Endothelial cell of umbilical vein (primary cell): ENCODE results near the gene MOB2. TPM values are rescaled to one million over a fixed set of nuclear protein-coding genes. Genes with fewer than 3 reads are reported as not detected.

Experiments used
- BruUV-seq: library from RNA; stranded (reverse); fragments of 400-500 nt; replicated peaks from 2 replicates; lab custom pipeline; 2021; lab: Mats Ljungman, UMichigan
- CTCF ChIA-PET: fragments of 300-600, 350-600 bp; sonication (Branson Sonifier 250); formaldehyde crosslinking; loops from one replicate; lab custom pipeline; 2021; ENCODE audit warnings: antibody characterized with exemption, inconsistent platforms; lab: Charles Lee
- POLR2A ChIA-PET: fragments of 300-600, 350-600 bp; sonication (Branson Sonifier 250); formaldehyde crosslinking; loops from one replicate; lab custom pipeline; 2021; ENCODE audit warnings: antibody characterized with exemption, inconsistent platforms; lab: Charles Lee
- DNase-seq: peaks from one replicate; pipeline ENCODE4 v3.0.0-alpha.2; 2011; ENCODE audit warnings: low read depth, low spot score
- FAIRE-seq: peaks from 2 replicates; lab custom pipeline; 2011; peaks lifted over from hg19 to GRCh38; lab: Jason Lieb, UNC
- H2AFZ ChIP-seq: 2 replicates; pipeline ENCODE4 v1.6.0; 2012; ENCODE audit warnings: low read depth, low read length, control low read depth, inconsistent platforms
- H3K27ac ChIP-seq: 2 replicates; pipeline ENCODE4 v1.5.1; 2011; ENCODE audit warnings: low read depth, mild to moderate bottlenecking, control low read depth, low read length, moderate library complexity; ENCODE audit not compliant: insufficient read depth
- H3K27me3 ChIP-seq, 2 experiments: 2 replicates each; pipeline versions ENCODE4 v1.6.0 to v1.6.1; 2011; ENCODE audit warnings: low read length in 2 of 2, mixed read lengths in 1 of 2; ENCODE audit not compliant: control insufficient read depth in 2 of 2, insufficient read depth in 2 of 2
- H3K36me3 ChIP-seq, 2 experiments: 2 replicates in 1 of 2; 3 replicates in 1 of 2; pipeline ENCODE4 v1.5.1; 2011; ENCODE audit warnings: low read length in 2 of 2, mild to moderate bottlenecking in 1 of 2, moderate library complexity in 1 of 2; ENCODE audit not compliant: control insufficient read depth in 2 of 2, insufficient read depth in 2 of 2; ENCODE audit errors: extremely low read depth in 1 of 2
- H3K4me1 ChIP-seq: 3 replicates; pipeline ENCODE4 v1.5.1; 2011; ENCODE audit warnings: mild to moderate bottlenecking, low read length; ENCODE audit not compliant: control insufficient read depth, insufficient read depth; ENCODE audit errors: extremely low read depth
- H3K4me2 ChIP-seq: 2 replicates; pipeline ENCODE4 v1.6.1; 2011; ENCODE audit warnings: low read length, control low read depth, mixed read lengths; ENCODE audit not compliant: insufficient read depth
- H3K4me3 ChIP-seq, 3 experiments: fragments of 200-600 bp in 1 of 3; sonication (generic), shearing (Covaris generic) in 1 of 3; replicated peaks in 1 of 3; 2 replicates each; pipeline ENCODE4 v1.5.1; 2011 to 2016; ENCODE audit warnings: control low read depth in 3 of 3, low read length in 3 of 3, mild to moderate bottlenecking in 2 of 3, inconsistent platforms in 1 of 3, low read depth in 1 of 3, moderate library complexity in 1 of 3; ENCODE audit not compliant: insufficient read depth in 1 of 3
- H3K79me2 ChIP-seq: 2 replicates; pipeline ENCODE4 v1.6.0; 2012; ENCODE audit warnings: low read length, inconsistent platforms; ENCODE audit not compliant: control insufficient read depth, insufficient read depth
- H3K9ac ChIP-seq: replicated peaks from 2 replicates; pipeline ENCODE3; 2011; ENCODE audit warnings: low read length, control low read depth; ENCODE audit not compliant: insufficient read depth; ENCODE audit errors: extremely low read depth
- H3K9me1 ChIP-seq: replicated peaks from 3 replicates; pipeline ENCODE4 v1.6.0; 2011; ENCODE audit warnings: mild to moderate bottlenecking, low read length; ENCODE audit not compliant: control insufficient read depth, insufficient read depth; ENCODE audit errors: extremely low read depth
- H3K9me3 ChIP-seq: replicated peaks from 2 replicates; pipeline ENCODE4 v1.5.1; 2012; ENCODE audit warnings: low read length, inconsistent platforms; ENCODE audit not compliant: control insufficient read depth, insufficient read depth
- H4K20me1 ChIP-seq: replicated peaks from 2 replicates; pipeline ENCODE3; 2011; ENCODE audit warnings: mild to moderate bottlenecking, low read length; ENCODE audit not compliant: control insufficient read depth, insufficient read depth; ENCODE audit errors: extremely low read depth
- EZH2 ChIP-seq: IDR thresholded peaks from 2 replicates; pipeline ENCODE4 v1.6.1; 2012; ENCODE audit warnings: borderline replicate concordance, low read depth, mild to moderate bottlenecking, moderate library complexity, low read length, inconsistent platforms; ENCODE audit not compliant: severe bottlenecking
- FOS ChIP-seq: IDR thresholded peaks from 2 replicates; pipeline ENCODE4 v1.6.1; 2011; ENCODE audit warnings: mild to moderate bottlenecking, low read length, moderate library complexity, borderline replicate concordance; ENCODE audit not compliant: insufficient read depth
- GATA2 ChIP-seq: IDR thresholded peaks from 2 replicates; pipeline ENCODE4 v1.7.0; 2011; ENCODE audit warnings: low read depth, mild to moderate bottlenecking, moderate library complexity, mixed read lengths, low read length; ENCODE audit not compliant: insufficient read length, insufficient read depth
- JUN ChIP-seq: IDR thresholded peaks from 2 replicates; pipeline ENCODE4 v1.6.1; 2011; ENCODE audit warnings: borderline replicate concordance, low read depth; ENCODE audit not compliant: insufficient read length, insufficient read depth
- MYC ChIP-seq: IDR thresholded peaks from one replicate; pipeline ENCODE4 v1.6.1; 2011; ENCODE audit warnings: mild to moderate bottlenecking, low read depth, low read length
- POLR2A ChIP-seq: IDR thresholded peaks from 2 replicates; pipeline ENCODE4 v1.6.1; 2012; ENCODE audit warnings: low read depth, mild to moderate bottlenecking, control low read depth, low read length
- POLR2AphosphoS5 ChIP-seq: IDR thresholded peaks from 2 replicates; pipeline ENCODE4 v1.6.1; 2012; ENCODE audit warnings: low read depth, mild to moderate bottlenecking, control low read depth, low read length, moderate library complexity; ENCODE audit not compliant: insufficient read depth
- dilution Hi-C: fragments of 300-500 bp; cut with MboI; formaldehyde crosslinking; loops from one replicate; pipeline ENCODE4 v1.15.0; 2019; ENCODE audit warnings: low sequenced_read_pairs; ENCODE audit not compliant: extremely low pct_ligation_motif_present
- intact Hi-C: fragments of 100-400 bp; cut with micrococcal nuclease; formaldehyde crosslinking; loops from one replicate; pipeline ENCODE4 v1.10.0; 2022
- polyA plus RNA-seq, 4 experiments: library from polyadenylated mRNA; depleted of rRNA in 3 of 4; stranded (reverse) in 3 of 4; unstranded in 1 of 4; fragments of >200 nt; gene quantifications; 2 replicates each; pipeline versions ENCODE4 v1.2.1 to v1.2.3, GENCODE V29; 2011 to 2012; ENCODE audit warnings: missing spikeins in 1 of 4
- total RNA-seq: library from RNA; stranded (reverse); gene quantifications from 2 replicates; pipeline ENCODE4 v1.2.3, GENCODE V29; 2021
- TF ChIP-seq, protein P1 (sequence below), 2 donors: IDR thresholded peaks; 1 replicate in 1 of 2; 2 replicates in 1 of 2; pipeline ENCODE4 v1.5.1; 2011; ENCODE audit warnings: low read length in 2 of 2, mild to moderate bottlenecking in 2 of 2, moderate library complexity in 2 of 2, control low read depth in 1 of 2, inconsistent platforms in 1 of 2, low read depth in 1 of 2; ENCODE audit not compliant: insufficient read depth in 1 of 2; ENCODE audit errors: extremely low read depth in 1 of 2
- TF ChIP-seq, protein P2 (sequence below): IDR thresholded peaks from 2 replicates; pipeline ENCODE4 v1.6.1; 2011; ENCODE audit not compliant: insufficient read depth, insufficient read length

Gene MOB2
- total and polyA plus RNA-seq, 2 donors (not counting 3 experiments of a cell fraction or from before 2014, with no cell fraction given), result 38.2 to 50.6 TPM

DNA sequence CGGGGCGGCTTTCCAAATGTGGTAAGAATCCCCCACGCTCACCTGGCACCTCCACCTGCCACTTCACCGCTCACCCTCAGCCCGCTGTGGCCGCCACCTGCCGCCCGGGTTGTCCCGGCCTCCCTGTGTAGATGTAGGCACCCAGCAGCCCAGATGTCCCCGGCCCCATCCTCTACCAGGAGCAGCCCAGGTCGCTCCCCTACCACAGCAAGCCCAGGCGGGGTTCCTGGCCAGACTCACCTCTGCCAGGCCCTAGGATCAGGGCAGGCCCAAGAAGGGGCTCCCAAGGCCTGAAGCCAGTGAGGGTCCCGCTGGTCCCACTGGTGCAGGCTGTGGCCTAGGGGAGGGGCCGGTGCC lies 27.4 kb downstream of the MOB2 start:
- H3K4me3 ChIP-seq, result no peak overlapping the region
- intact Hi-C loops (no loop called here), dilution Hi-C loops (no loop called here)
- DNase-seq (no peak), FAIRE-seq (no peak)
- ChIA-PET POLR2A (no interaction called here), CTCF (no interaction called here)
- no peak overlapping the region for H3K27ac ChIP-seq
- H3K36me3 ChIP-seq, result no peaks in the 10 kb centered on the region
- no peaks in the 10 kb centered on the region for H3K27me3 ChIP-seq
- H3K9ac ChIP-seq, result no peak overlapping the region
- BruUV-seq, result no TSS peak
- TF ChIP-seq, protein P1, sequence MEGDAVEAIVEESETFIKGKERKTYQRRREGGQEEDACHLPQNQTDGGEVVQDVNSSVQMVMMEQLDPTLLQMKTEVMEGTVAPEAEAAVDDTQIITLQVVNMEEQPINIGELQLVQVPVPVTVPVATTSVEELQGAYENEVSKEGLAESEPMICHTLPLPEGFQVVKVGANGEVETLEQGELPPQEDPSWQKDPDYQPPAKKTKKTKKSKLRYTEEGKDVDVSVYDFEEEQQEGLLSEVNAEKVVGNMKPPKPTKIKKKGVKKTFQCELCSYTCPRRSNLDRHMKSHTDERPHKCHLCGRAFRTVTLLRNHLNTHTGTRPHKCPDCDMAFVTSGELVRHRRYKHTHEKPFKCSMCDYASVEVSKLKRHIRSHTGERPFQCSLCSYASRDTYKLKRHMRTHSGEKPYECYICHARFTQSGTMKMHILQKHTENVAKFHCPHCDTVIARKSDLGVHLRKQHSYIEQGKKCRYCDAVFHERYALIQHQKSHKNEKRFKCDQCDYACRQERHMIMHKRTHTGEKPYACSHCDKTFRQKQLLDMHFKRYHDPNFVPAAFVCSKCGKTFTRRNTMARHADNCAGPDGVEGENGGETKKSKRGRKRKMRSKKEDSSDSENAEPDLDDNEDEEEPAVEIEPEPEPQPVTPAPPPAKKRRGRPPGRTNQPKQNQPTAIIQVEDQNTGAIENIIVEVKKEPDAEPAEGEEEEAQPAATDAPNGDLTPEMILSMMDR (IDR thresholded peaks at IDR 0.05; ENCODE audit: extremely low read depth in 1 of 2, insufficient read depth in 1 of 2, low read depth in 1 of 2, low read length in 2 of 2), result no peak
- no peak for TF ChIP-seq FOS
- no peak for TF ChIP-seq JUN
- TF ChIP-seq POLR2A, result no peak
- no peak for TF ChIP-seq POLR2AphosphoS5
- no peak for TF ChIP-seq EZH2
- TF ChIP-seq MYC, result no peak
- TF ChIP-seq GATA2, result no peak
- TF ChIP-seq, protein P2, sequence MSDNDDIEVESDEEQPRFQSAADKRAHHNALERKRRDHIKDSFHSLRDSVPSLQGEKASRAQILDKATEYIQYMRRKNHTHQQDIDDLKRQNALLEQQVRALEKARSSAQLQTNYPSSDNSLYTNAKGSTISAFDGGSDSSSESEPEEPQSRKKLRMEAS, result no peak
- no peaks in the 10 kb centered on the region for H3K9me1 ChIP-seq
- no peaks in the 10 kb centered on the region for H4K20me1 ChIP-seq
- no peaks in the 10 kb centered on the region for H3K4me1 ChIP-seq
- no peaks in the 10 kb centered on the region for H3K79me2 ChIP-seq
- no peaks in the 10 kb centered on the region for H3K9me3 ChIP-seq
- H3K4me2 ChIP-seq, result no peak overlapping the region
- H2AFZ ChIP-seq, result no peak overlapping the region
